HG02981 (cell line): ENCODE results near the gene BIRC3.

Experiments
- ATAC-seq: cut with Tn5 transposase; IDR thresholded peaks from one replicate; pipeline ENCODE4 v1.9.1; 2021; ENCODE audit warnings: mild to moderate bottlenecking, moderate library complexity; ENCODE audit not compliant: unreplicated experiment

BIRC3 gene

GRCh38 chr11:102317099-102317767 is at the start of gene BIRC3:
Gene BIRC3 (plus strand): TSS chr11:102317484. CDS start chr11:102324510, 7,026 bp downstream.
- ATAC-seq = peak; percentile 81

DNA sequence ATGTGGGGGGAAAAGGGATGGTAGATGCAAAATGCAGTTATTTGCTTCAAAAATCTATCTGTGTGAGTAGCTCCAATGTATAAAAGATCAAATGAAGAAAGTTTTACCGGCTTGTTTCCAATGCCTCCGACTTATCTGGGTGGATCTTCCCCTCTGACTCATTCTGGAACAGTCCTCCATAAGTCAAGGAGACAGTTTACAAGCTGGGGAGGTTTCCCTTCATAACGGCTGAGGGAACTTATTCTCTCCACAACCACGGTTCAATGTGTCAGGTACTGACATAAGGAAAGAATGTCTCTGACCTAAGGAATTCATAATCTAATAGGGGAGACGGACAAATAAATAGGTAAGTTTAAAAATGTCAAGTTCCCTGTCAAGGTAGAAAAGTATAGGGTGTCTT is 49.7 kb upstream of the BIRC3 start:
- no peak for ATAC-seq

GRCh38 chr11:102268083-102268984 is 49.0 kb upstream of the BIRC3 start:
- ATAC-seq = peak; percentile 97

DNA sequence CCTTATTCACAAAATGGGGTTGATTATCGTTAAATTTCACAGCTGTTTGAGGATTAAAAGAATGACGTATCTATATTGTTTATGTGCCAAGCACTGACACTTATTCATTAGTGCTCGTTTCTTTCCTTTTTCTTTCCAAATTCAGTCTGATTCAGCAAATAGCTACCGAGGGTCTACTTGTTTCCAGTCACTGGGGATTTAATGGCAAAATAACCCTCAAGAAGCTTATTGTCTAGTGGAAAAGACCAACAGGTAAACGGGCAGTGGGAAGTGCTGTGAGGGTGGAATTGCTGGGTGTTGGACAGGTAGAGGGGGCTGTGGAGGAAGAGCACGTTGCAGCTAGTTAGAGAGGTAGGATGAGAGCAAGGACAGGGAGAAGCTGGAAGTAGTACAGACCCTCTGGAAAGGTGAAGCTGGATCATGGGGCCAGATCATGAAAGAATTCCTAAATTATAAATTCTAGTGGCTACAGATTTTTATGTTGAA is 48.3 kb upstream of the BIRC3 start:
- ATAC-seq = no peak

DNA sequence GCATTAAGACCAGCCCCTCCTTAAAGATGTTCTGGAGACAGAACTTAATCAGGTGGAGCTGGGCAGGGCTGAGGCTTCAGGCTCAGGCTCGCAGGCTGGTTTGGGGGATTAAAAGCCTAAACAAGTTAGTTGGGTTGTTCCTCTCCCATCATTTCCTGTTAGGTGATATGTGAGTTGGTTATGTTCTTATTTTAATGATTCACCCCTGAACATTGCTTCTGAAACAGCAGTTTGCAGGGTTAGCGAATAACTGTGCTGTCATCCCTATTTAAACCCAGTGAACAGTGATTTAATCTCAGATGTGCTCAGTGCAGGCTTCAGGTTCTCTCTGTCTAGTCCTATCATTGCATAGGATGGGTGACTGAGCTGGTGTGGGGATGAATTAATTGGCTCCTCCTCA is 47.4 kb upstream of the BIRC3 start:
- ATAC-seq = no peak

GRCh38 chr11:102272047-102272824 is 45.0 kb upstream of the BIRC3 start:
- ATAC-seq = no peak

- ATAC-seq = no peak
Measured at GRCh38 chr11:102274628-102275027, 42.7 kb upstream of the BIRC3 start.

- no peak for ATAC-seq
Measured at GRCh38 chr11:102276362-102276761, 40.9 kb upstream of the BIRC3 start.

- ATAC-seq = no peak
Measured at GRCh38 chr11:102276783-102277182, 40.5 kb upstream of the BIRC3 start.

- ATAC-seq = peak; percentile 92
Measured at GRCh38 chr11:102279641-102280170, 37.6 kb upstream of the BIRC3 start.

DNA sequence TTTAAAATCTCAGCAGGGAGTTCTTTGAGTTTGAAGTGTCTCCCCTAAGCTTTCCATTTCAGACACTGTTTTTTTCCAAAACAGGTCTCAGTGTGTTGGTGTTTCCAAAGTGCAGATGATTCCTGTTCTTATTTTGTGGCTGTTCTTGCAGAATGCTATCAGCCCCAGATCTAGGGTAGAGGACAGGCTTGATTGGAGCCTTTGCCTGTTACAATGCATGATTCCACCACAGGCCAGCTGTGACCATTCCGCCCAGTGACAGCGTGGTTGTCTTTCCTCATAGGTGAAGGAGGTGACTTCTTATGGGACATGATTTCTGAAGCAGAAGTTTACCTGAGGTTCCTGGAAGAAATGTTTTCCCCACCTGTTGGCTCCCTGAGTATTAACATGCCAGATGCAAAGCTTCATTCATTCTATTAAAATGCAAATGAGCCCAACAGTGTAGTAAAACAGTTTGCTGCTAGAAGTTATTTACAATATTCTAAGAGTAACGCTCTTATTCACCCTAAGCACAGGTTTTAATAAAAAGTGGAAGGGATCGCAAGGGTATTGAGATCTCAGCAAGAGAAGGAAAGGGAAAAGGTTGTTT is 36.9 kb upstream of the BIRC3 start:
- no peak for ATAC-seq

- ATAC-seq = no peak
Measured at GRCh38 chr11:102283116-102283485, 34.2 kb upstream of the BIRC3 start.

- ATAC-seq = no peak
Measured at GRCh38 chr11:102284008-102284407, 33.3 kb upstream of the BIRC3 start.

GRCh38 chr11:102286292-102286691 is 31.0 kb upstream of the BIRC3 start:
- ATAC-seq = no peak

DNA sequence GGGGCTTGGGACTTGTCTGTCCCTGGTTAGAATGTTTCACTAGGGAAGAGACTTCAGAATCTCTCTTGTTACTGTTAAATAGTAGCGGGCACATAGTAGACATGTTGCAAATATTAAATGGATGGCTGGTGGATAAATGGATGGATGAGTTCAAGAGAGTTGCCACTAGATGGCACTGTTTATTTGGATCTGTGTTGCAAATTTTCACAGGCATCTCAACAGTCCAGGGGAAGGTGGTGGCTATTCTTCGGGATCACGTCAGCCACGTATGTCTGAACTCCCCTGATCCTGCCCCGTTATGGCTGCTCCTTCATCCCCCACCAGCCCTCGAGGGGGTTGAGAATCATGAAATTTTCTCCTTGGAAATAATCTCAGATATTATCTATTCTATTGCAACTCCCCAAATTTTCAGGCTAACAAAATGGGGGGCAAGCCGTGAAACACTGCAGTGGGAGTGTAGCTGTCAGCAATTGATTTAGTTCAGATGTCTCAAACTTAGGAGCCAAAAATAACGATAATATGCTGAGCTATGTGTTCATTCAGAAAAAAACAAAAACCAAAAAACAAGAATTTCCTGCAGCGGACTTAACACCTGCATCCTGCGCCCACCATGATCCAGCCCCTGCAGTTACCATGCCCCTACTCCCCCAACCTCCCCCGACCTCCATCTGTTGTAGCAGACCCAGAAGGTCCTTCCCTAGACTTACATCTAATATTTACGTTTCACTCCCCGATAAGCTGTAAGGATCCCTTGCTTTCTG is 29.1 kb upstream of the BIRC3 start:
- peak; percentile 96 for ATAC-seq

DNA sequence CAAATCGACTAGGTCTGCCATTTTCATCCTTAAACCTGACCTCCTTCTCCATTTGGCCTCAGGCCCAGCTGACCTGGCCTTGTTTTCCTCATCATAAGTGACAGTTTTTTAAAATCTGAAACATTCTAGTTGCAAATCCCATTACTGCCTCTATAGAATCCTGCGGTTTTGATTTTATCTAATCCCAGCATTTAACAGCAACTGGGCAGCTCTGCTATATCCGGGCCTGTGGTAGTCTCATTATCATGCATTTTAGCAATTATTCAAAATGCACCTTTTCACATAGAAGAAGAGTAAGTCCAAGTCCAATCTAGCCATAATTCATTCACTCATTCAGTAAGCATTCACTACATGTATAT is 28.6 kb upstream of the BIRC3 start:
- no peak for ATAC-seq

DNA sequence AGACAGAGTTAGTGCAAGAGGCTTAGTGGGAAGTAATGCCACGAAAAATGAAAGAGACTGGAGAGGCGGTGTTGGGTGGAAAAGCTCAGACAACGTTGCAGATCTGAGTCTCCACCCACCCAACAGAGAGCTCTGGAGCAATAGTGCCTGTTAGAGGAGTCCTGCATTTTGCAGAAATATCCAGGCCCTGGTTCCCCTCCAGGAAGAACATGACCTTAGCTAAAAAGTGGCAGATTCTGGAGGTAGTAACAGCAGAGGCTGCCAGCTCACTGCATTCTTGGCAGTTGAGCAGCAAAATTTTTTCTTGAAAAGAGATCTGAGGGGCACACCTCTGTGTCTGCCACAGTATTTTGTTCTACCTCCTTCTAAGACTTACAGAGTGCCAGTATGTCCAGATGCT is 27.7 kb upstream of the BIRC3 start:
- no peak for ATAC-seq

DNA sequence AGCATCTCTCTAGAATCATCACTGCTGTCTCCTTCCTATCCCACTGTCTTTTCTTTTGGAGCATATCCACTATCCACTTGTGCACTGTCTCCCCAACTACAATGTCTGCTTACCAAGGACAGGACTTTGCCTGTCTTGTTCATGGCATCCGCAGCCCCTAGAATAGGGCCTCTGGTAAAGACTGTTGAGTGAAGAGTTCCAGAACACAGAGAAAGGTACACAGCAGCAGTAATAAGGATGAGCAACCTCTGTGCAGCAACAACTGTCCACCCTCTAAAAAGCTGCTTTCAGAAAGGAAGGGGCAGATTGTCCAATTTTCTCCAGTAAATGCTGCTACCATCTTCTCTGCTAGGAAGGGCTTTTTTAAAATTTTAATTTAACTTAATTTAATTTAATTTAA is 25.5 kb upstream of the BIRC3 start:
- ATAC-seq = no peak

GRCh38 chr11:102292933-102293332 is 24.4 kb upstream of the BIRC3 start:
- ATAC-seq = no peak
